GM20431 (cell line): Measurements from ENCODE around the gene CKLF.

Experiments used
- in situ Hi-C: fragments of 300-500 bp; cut with MseI, MboI; formaldehyde crosslinking; loops from one replicate; pipeline ENCODE4 v1.15.0; 2020; ENCODE audit warnings: low sequenced_read_pairs; ENCODE audit not compliant: unreplicated experiment

Gene CKLF

GRCh38 chr16:66539623-66540469 is 12.5 kb upstream of the CKLF start:
- in situ Hi-C loops: no loop called here

DNA sequence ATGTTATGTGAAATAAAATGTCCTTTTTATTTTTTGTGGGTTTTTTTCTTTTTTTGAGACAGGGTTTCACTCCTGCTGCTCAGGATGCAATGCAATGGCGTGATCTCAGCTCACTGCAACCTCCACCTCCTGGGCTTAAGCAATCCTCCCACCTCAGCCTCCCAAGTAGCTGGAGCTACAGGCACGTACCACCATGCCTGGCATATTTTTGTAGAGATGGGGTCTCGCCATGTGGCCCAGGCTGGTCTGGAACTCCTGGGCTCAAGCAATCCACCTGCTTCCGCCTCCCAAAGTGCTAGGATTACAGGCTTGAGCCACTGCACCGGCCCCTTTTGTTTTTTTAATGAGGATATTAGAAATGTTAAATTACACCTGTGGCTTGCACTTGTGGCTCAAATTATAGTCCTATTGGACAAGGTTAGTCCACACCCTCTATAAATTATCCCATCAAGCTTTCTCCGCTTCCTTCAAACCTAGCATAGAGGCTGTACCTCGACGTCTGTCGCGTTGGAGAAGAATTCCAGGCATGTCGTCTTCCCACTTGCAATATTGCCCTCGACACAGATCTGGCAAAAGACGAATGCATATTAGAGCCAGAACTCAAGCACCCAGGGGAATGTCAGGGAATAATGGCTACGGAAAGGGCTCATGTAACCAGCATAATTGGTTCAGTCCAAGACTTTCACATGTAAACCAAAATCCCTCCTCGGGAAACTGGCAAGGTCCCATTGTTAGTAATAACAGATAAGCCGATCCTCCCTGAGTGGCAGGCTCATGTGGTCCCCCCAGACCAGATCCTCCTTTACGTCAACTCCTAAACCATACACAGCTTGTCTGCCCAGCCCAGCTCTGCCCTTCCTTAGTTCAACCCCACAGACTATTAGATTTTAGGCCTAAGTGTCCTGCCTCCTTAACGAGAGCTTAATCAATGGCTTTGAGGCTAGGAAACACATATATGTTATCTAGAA is 10.7 kb upstream of the CKLF start:
- in situ Hi-C loops: no loop called here

DNA sequence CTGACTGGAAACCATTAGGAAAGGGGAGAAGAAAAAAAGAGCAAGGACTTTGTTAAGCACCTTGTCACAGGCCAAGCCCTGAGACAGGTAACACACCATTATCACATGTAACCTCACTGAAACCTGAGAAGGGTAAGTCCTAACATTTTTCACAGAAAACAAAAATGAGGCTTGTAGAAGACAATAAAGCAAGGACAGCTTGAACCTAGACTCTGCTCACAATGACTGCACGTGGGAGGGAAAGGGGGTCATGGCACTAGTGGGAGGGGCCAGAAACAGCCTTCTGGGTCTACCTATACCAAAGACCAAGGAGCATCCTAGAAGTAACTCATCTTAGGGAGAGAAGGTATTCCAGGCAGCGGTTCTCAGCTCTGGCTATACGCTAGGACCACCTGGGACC is 10.0 kb upstream of the CKLF start:
- in situ Hi-C loops: no loop called here

DNA sequence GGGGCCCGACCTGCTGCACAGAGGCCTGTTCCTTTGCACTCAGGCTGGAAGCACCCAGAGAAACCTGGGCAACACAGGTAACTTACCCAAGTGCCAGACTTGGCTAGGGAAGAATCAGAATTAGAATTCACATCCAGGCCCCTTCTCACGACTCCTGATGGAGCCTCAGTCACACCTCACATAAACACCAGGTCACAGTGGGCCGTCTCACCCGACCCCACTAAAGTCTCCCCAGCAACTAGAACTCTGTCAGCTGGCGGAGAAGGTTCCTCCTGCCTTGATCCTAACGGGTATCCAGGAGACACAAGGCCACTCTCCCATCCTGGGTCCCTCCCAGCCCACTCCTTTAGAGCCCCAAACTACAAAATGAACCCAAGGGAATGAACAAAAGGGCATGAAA is 8.8 kb upstream of the CKLF start:
- in situ Hi-C loops: no loop called here

GRCh38 chr16:66544016-66544757 is 8.2 kb upstream of the CKLF start:
- in situ Hi-C loops: no loop called here

DNA sequence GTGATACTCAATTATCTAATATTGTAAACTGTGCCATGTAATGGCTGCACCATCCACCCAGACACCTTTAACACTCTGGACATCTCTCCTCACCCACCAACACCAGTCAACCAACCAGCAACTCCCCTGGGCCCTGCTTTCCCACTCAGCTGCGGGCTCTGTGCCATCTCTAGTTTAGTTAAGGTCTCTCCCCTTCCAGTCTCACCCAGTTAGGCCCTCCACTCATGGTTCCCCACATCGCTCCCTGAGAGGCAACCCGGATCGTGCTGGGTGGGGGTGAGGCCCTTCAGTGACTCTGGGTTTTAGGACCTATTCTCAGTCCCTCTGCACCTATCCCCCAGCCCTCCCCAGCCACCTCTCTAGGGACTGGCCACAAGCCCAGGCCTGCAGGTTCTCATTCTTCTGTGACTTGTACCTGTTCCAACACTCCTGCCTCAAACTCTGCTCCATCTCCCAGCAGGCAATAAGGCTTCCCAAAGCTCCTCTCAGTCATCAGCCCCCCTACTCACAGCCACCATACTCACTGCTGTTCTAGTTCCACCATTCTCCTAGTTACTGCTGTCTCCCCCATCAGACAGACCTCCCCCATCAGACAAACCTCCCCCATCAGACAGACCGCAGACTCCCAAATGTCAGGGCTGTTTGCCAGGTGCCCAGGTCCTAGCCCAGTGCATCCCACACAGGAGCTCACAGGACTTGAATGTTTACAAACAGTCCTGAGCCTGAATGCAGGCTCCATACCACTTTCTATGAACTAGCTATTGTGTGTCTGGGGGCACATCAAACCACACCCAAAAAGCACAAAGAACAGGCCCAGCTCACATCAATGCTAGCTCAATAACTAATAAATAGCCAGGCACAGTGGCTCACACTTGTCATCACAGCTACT is 5.0 kb upstream of the CKLF start:
- in situ Hi-C loops: no loop called here

- in situ Hi-C loops: no loop called here
These were observed 4.3 kb upstream of the CKLF start for GRCh38 chr16:66548068-66548467.

GRCh38 chr16:66548868-66549267 is 3.5 kb upstream of the CKLF start:
- in situ Hi-C loops: no loop called here

- in situ Hi-C loops: no loop called here
These were observed 2.9 kb upstream of the CKLF start, which contains the start of gene TK2 for GRCh38 chr16:66549284-66550131. Gene TK2, minus strand, starts transcription at chr16:66550122. Its CDS starts 61 bp downstream, at chr16:66550061.

DNA sequence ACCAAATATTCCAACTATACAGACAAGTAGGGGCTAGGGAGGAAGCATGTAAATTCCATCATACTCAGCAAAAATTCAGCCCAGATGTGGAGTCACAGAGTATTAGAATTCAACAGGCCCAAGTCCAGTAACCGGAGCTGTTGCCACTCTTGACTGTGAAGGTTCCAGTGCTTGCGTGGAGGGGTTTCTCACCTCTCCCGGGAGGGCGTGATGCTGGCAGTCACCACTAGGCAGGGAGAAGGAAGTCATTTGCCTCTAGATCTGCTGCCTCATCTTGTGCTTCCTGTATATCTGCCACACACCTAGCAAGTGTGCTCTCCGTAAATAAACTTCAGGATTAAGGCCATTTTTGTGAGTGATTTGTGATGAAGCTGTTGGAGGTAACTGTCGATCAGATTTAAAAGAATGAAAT is 1.0 kb upstream of the CKLF start:
- in situ Hi-C loops: no loop called here

- in situ Hi-C loops: no loop called here
These were observed 539 bp upstream of the CKLF start for GRCh38 chr16:66551788-66552285.

DNA sequence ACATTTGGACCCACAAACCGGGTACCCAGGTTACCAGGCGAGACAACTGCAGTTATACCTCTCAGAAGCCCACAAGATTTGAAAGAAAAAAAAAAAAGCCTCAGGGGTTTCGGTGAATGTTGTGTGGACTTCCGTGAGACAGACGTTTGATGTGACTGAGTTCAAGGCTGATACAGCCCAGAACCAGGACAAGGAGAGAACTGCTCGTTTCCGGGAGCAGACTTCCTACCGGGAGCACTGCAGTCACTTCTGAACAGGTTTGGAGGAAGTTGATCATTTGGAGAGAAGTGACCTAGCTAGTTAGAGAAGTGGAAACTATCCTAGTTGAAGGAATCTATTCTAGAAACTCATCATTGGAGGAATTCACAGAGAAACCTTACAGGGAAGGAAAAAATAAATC is 847 bp downstream of the CKLF start:
- in situ Hi-C loops: no loop called here

DNA sequence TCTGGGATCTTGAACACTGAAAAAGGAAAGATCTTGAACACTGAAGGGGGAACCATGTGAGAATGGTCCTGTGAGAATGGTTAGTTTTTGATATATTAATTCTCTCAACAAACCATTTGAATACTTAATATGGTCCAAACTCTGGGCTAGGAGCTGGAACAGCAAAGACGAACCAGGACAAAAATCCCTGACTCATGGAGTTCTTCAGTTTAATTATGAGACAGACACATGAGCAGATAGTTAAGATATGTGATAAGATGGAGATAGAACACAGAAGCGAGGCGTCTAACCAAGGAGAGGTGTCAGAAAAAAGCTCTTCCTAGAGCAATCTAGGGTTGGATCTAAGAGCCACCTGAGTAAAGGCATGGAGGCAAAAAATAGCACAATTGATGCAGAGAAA is 1.6 kb downstream of the CKLF start:
- in situ Hi-C loops: no loop called here

DNA sequence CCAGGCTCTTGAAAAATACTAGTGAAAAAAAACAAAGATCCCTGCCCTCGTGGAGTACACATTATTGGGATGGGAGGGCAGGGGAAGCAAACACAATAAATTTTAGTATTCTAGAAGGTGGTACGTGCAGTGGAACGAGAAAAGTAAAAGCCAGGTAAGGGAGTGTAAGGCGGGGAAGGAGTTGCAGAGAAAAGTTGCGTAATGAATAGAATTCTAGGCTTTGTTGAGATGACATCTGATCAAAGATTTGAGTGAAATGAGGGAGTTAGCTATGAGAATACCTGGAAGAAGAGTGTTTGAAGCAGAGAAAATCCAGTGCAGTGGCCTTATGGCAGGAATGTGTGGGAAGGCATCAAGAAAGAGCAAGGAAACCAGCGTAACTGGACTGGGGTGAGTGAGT is 2.1 kb downstream of the CKLF start:
- in situ Hi-C loops: no loop called here

- in situ Hi-C loops: no loop called here
These were observed 7.7 kb downstream of the CKLF start for GRCh38 chr16:66560107-66560506.

DNA sequence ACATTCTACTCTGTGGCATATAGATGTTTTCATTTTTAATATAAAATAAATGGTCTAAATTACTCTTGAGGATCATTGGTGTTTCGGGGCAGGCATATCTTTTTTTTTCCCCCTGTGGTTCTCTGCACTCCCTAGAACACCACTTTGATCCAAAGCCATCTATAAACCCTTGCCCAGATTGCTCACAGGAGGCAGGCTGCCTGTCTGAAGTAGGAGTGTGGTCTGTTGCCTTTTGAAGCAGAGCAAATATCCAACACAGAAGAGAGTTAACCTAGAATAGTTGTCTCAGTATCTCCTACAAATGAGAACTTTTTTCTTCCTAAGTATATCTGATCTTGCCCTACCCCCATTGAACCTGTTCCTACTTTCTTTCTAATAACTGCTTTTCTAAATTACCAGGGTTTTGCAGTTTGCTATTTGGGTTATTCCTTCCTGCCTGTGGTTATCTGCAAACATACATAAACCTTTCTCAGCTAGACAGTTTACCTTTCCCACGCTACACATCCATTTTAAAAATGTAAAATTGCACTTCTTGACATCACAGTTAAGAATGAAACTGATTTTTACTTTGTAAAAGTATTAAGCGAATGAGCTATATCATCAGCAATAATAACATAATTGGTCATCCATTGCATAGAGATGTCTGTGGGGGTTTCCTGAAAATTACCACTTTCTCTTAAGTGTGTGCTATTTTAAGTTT is 9.2 kb downstream of the CKLF start:
- in situ Hi-C loops: no loop called here

GRCh38 chr16:66562409-66562808 is 10.0 kb downstream of the CKLF start:
- in situ Hi-C loops: no loop called here

- in situ Hi-C loops: no loop called here
These were observed 10.6 kb downstream of the CKLF start for GRCh38 chr16:66562986-66563385.
